SK-N-MC (cell line): Measurements from ENCODE around the gene SCNN1B.

Experiments
- EZH2 ChIP-seq: fragments of 200-600 bp; sonication (generic); IDR thresholded peaks from one replicate; pipeline ENCODE4 v1.6.1; 2017; ENCODE audit warnings: antibody characterized with exemption
- POLR2AphosphoS5 ChIP-seq: IDR thresholded peaks from 2 replicates; pipeline ENCODE4 v1.6.1; 2012; ENCODE audit warnings: mild to moderate bottlenecking, low read depth, low read length, borderline replicate concordance

DNA sequence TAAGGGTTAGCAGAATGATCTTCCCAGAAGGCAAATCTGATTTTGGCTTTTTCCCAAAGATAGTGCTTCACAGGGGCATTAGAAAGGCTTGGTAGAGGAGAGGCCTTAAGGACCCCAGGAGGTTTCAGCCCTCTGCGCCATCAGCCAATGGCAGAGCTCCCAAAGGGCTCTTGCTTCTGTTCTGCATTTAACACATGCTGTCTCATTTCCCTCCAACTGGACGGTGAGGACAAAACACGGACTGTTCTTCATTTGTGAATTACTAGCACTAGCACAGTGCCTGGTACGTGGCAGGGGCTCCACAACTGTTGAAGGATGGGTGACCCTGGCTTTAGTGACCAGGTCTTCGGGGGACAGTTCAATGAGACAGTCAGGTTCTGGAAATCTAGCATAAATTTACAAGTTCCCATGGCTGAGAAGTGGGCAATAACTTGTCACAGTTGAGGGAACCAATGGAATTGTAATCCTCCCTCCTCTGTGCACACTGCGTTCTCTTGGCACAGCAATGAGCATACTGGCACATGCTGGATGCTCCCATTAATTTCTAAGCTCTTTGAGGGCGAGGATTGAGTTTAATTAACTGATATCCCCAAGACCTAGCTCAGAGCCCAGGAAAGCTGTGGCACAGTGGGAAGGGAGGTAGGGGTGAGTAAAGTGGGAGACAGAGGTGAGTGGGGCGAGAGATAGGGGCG, 105.5 kb downstream of the SCNN1B start:
- TF ChIP-seq EZH2 (no peak), POLR2AphosphoS5 (no peak)
